SH-SY5Y (cell line): ENCODE results near the gene ADAM22.

ENCODE experiments used
- GATA2 ChIP-seq: IDR thresholded peaks from 2 replicates; pipeline ENCODE4 v1.6.1; 2011; ENCODE audit warnings: mild to moderate bottlenecking, low read depth, low read length
- GATA3 ChIP-seq: IDR thresholded peaks from 2 replicates; pipeline ENCODE4 v1.6.1; 2011; ENCODE audit warnings: low read depth, mild to moderate bottlenecking, low read length, moderate library complexity

DNA sequence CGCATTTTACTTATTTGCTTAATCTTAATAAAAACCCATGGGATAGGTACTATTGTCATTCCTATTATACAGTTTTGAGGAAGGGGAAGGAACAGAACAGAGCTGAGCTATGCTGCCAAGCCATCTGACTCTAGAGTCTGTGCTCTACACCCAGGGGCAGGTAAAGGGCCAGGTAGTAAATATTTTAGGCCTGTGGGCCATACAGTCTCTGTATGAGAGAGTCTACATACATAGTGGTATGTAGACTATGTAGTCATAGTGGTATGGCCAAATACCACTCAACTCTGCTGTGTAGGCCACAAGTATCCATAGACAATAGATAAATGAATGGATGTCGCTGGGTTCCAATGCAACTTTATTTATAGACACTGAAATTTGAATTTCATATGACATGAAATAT is 289.2 kb downstream of the ADAM22 start:
- no peak for TF ChIP-seq GATA2
- TF ChIP-seq GATA3 = no peak
